ENCODE results near the gene DSPP. TPM values are rescaled to one million over a fixed set of nuclear protein-coding genes. Genes with fewer than 3 reads are reported as not detected.

Gene DSPP
- polyA plus RNA-seq, 1 donor (not counting 4 experiments of a cell fraction or from before 2014, with no cell fraction given) = not detected

- dilution Hi-C loops (cut with MboI; ENCODE audit: extremely low pct_ligation_motif_present, low sequenced_read_pairs) = no loop called here
- Histone ChIP-seq H3K9me1 (ENCODE audit: control insufficient read depth, extremely low read depth, insufficient read depth, low read length) (no peaks in the 10 kb centered on the region), H3K4me1 (ENCODE audit: control insufficient read depth, extremely low read depth, insufficient read depth, low read length) (no peaks in the 10 kb centered on the region), H3K9me3 (ENCODE audit: control insufficient read depth, low read depth, low read length) (no peaks in the 10 kb centered on the region), H2AFZ (ENCODE audit: control insufficient read depth, low read length) (no peak overlapping the region), H3K9ac (ENCODE audit: control insufficient read depth, extremely low read depth, insufficient read depth, low read length) (no peak overlapping the region), H3K4me3 (ENCODE audit: control insufficient read depth in 2 of 3, extremely low read depth in 1 of 3, insufficient read depth in 2 of 3, low read depth in 1 of 3, low read length in 3 of 3) (no peak overlapping the region), H3K4me2 (ENCODE audit: control insufficient read depth, extremely low read depth, insufficient read depth, low read depth, low read length) (no peak overlapping the region), H3K27ac (ENCODE audit: control insufficient read depth, insufficient read depth, low read length) (no peak overlapping the region), H4K20me1 (ENCODE audit: control insufficient read depth, extremely low read depth, insufficient read depth, low read length) (no peaks in the 10 kb centered on the region), H3K36me3 (ENCODE audit: control insufficient read depth in 2 of 2, extremely low read depth in 1 of 2, insufficient read depth in 2 of 2, low read length in 2 of 2) (no peaks in the 10 kb centered on the region), H3K27me3 (ENCODE audit: control insufficient read depth, extremely low read depth, insufficient read depth, low read length) (no peaks in the 10 kb centered on the region), H3K79me2 (ENCODE audit: control insufficient read depth, insufficient read depth, low read length) (no peaks in the 10 kb centered on the region)
- TF ChIP-seq EZH2 (IDR thresholded peaks at IDR 0.05; ENCODE audit: low read length) (no peak), CTCF (optimal IDR thresholded peaks at IDR 0.05 in 1 of 3, IDR thresholded peaks at IDR 0.05 in 1 of 3, conservative IDR thresholded peaks at IDR 0.05 in 1 of 3; ENCODE audit: extremely low read depth in 1 of 3, insufficient read depth in 2 of 3, low read length in 3 of 3) (no peak)
- FAIRE-seq (peak; percentile 51), DNase-seq (ENCODE audit: low read depth, low spot score) (no peak)
Observed at GRCh38 chr4:87589531-87589930, 18.8 kb upstream of the DSPP start.

GRCh38 chr4:87592124-87592523 lies 16.2 kb upstream of the DSPP start:
- Histone ChIP-seq H3K79me2 (ENCODE audit: control insufficient read depth, insufficient read depth, low read length) (no peaks in the 10 kb centered on the region), H3K4me1 (ENCODE audit: control insufficient read depth, extremely low read depth, insufficient read depth, low read length) (no peaks in the 10 kb centered on the region), H3K27ac (ENCODE audit: control insufficient read depth, insufficient read depth, low read length) (no peak overlapping the region), H3K9me3 (ENCODE audit: control insufficient read depth, low read depth, low read length) (no peaks in the 10 kb centered on the region), H4K20me1 (ENCODE audit: control insufficient read depth, extremely low read depth, insufficient read depth, low read length) (no peaks in the 10 kb centered on the region), H3K4me2 (ENCODE audit: control insufficient read depth, extremely low read depth, insufficient read depth, low read depth, low read length) (no peak overlapping the region), H3K9ac (ENCODE audit: control insufficient read depth, extremely low read depth, insufficient read depth, low read length) (no peak overlapping the region), H3K9me1 (ENCODE audit: control insufficient read depth, extremely low read depth, insufficient read depth, low read length) (no peaks in the 10 kb centered on the region), H3K36me3 (ENCODE audit: control insufficient read depth in 2 of 2, extremely low read depth in 1 of 2, insufficient read depth in 2 of 2, low read length in 2 of 2) (no peaks in the 10 kb centered on the region), H3K27me3 (ENCODE audit: control insufficient read depth, extremely low read depth, insufficient read depth, low read length) (no peaks in the 10 kb centered on the region), H2AFZ (ENCODE audit: control insufficient read depth, low read length) (no peak overlapping the region), H3K4me3 (ENCODE audit: control insufficient read depth in 2 of 3, extremely low read depth in 1 of 3, insufficient read depth in 2 of 3, low read depth in 1 of 3, low read length in 3 of 3) (no peak overlapping the region)
- no peak for FAIRE-seq
- dilution Hi-C loops (cut with MboI; ENCODE audit: extremely low pct_ligation_motif_present, low sequenced_read_pairs) = no loop called here
- DNase-seq (ENCODE audit: low read depth, low spot score) = no peak
- TF ChIP-seq CTCF (optimal IDR thresholded peaks at IDR 0.05 in 1 of 3, IDR thresholded peaks at IDR 0.05 in 1 of 3, conservative IDR thresholded peaks at IDR 0.05 in 1 of 3; ENCODE audit: extremely low read depth in 1 of 3, insufficient read depth in 2 of 3, low read length in 3 of 3) = no peak
- TF ChIP-seq EZH2 (IDR thresholded peaks at IDR 0.05; ENCODE audit: low read length) = no peak
